Measurements from ENCODE around the gene GOT2. TPM values are rescaled to one million over a fixed set of nuclear protein-coding genes. Genes with fewer than 3 reads are reported as not detected.

Gene GOT2
- total RNA-seq, 4 donors from 2014 or later, result 12.6 to 54.9 (median 43.7) TPM

DNA sequence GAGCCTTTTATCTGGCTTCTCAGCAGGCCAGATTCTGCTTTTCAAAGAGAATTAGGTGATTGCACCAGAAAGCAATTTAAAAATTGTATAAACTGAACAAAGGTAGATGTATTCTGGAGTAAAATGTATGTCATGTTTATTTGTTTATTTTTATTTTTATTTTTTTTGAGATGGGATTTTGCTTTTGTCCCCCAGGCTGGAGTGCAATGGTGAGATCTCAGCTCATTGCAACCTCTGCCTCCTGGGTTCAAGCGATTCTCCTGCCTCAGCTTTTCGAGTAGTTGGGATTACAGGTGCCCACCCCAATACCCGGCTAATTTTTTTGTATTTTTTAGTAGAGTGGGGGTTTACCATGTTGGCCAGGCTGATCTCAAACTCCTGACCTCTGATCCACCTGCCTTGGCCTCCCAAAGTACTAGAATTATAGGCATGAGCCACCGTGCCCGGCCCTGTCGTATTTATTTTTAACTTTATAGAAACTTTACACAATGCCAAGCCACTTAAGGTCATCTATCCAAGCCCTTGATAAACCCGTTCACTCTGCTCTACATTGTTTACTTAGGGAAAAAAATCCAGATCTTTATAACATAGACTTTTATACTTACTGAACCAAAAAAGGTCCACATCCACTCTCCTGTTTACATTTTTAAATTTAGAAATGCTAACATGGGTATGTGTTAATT, 22.7 kb upstream of the GOT2 start:
- Histone ChIP-seq H3K27me3 (no peaks in the 10 kb centered on the region), H3K4me3 (no peak overlapping the region), H3K27ac (no peak overlapping the region), H3K36me3 (no peaks in the 10 kb centered on the region), H3K9me3 (no peaks in the 10 kb centered on the region), H3K4me1 (no peaks in the 10 kb centered on the region)
- no peak for TF ChIP-seq POLR2A (IDR thresholded peaks at IDR 0.05)
- TF ChIP-seq, protein P1, sequence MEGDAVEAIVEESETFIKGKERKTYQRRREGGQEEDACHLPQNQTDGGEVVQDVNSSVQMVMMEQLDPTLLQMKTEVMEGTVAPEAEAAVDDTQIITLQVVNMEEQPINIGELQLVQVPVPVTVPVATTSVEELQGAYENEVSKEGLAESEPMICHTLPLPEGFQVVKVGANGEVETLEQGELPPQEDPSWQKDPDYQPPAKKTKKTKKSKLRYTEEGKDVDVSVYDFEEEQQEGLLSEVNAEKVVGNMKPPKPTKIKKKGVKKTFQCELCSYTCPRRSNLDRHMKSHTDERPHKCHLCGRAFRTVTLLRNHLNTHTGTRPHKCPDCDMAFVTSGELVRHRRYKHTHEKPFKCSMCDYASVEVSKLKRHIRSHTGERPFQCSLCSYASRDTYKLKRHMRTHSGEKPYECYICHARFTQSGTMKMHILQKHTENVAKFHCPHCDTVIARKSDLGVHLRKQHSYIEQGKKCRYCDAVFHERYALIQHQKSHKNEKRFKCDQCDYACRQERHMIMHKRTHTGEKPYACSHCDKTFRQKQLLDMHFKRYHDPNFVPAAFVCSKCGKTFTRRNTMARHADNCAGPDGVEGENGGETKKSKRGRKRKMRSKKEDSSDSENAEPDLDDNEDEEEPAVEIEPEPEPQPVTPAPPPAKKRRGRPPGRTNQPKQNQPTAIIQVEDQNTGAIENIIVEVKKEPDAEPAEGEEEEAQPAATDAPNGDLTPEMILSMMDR (IDR thresholded peaks at IDR 0.05), result no peak
- intact Hi-C loops (cut with DNase I; ENCODE audit: low total_unique reads), result no loop called here
- DNase-seq, result no peak

- no peak for TF ChIP-seq POLR2A (IDR thresholded peaks at IDR 0.05)
- TF ChIP-seq, protein P1 (IDR thresholded peaks at IDR 0.05), result peak; percentile 33 to 53 (median 46)
- DNase-seq, result peak; percentile 50 to 55
- no peaks in the 10 kb centered on the region for H3K36me3 ChIP-seq
- intact Hi-C loops (cut with DNase I; ENCODE audit: low total_unique reads), result no loop called here
- H3K9me3 ChIP-seq, result no peaks in the 10 kb centered on the region
- H3K4me3 ChIP-seq, result no peak overlapping the region
- no peak overlapping the region for H3K27ac ChIP-seq
- H3K4me1 ChIP-seq, result no peaks in the 10 kb centered on the region
- no peaks in the 10 kb centered on the region for H3K27me3 ChIP-seq
Measured at GRCh38 chr16:58755989-58756649, 22.0 kb upstream of the GOT2 start.

DNA sequence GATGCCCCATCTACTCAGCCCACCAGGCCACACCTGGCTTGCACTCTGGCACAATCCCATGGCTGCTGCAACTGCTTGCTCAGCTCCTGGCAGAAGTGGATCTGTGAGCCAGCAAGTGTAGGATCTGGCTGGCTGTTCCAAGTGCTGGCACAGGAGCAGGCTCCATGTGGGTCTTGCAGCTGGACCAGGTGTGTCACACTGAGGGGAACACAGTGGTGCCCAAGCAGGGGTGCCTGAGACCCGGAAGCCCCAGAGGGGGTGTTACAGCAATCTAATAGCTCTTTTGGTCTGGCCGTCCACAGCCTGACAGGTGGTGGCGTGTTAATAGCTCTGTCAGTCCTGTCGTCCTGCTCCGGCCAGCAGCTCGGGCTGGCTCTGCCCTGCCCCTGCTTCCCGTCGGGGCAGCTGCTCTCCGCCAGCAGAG, 19.6 kb upstream of the GOT2 start:
- Histone ChIP-seq H3K9me3 (no peaks in the 10 kb centered on the region), H3K36me3 (no peaks in the 10 kb centered on the region), H3K4me3 (no peak overlapping the region), H3K27ac (no peak overlapping the region), H3K27me3 (no peaks in the 10 kb centered on the region), H3K4me1 (no peaks in the 10 kb centered on the region)
- intact Hi-C loops (cut with DNase I; ENCODE audit: low total_unique reads), result no loop called here
- no peak for DNase-seq
- TF ChIP-seq, protein P1 (IDR thresholded peaks at IDR 0.05), result no peak
- TF ChIP-seq POLR2A (IDR thresholded peaks at IDR 0.05), result no peak

DNA sequence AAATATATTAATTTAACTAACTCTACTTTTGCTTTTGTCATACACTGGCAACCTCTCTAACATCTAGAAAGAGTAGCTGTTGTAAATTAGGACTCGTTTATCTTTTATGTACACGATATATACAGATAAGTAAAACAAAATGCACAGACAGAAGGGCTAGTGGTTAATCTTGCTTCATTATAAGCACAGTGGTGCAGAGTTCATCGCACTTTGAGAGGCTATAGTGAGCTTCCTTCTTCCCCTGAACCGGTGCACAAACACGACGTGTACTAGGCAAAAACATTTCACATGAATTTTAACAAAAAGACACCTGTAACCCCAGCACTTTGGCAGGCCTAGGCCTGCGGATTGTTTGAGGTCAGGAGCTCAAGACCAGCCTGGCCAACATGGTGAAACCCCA, 10.4 kb upstream of the GOT2 start:
- no peaks in the 10 kb centered on the region for H3K4me1 ChIP-seq
- intact Hi-C loops (cut with DNase I; ENCODE audit: low total_unique reads), result no loop called here
- H3K27ac ChIP-seq, result no peak overlapping the region
- no peak overlapping the region for H3K4me3 ChIP-seq
- DNase-seq, result no peak
- no peak for TF ChIP-seq POLR2A (IDR thresholded peaks at IDR 0.05)
- TF ChIP-seq, protein P1 (IDR thresholded peaks at IDR 0.05), result no peak
- no peaks in the 10 kb centered on the region for H3K27me3 ChIP-seq
- H3K9me3 ChIP-seq, result no peaks in the 10 kb centered on the region
- no peaks in the 10 kb centered on the region for H3K36me3 ChIP-seq

- Histone ChIP-seq H3K9me3 (no peaks in the 10 kb centered on the region), H3K27me3 (no peaks in the 10 kb centered on the region), H3K4me3 (no peak overlapping the region), H3K27ac (no peak overlapping the region), H3K36me3 (no peaks in the 10 kb centered on the region), H3K4me1 (no peaks in the 10 kb centered on the region)
- intact Hi-C loops (cut with DNase I; ENCODE audit: low total_unique reads), result no loop called here
- no peak for TF ChIP-seq POLR2A (IDR thresholded peaks at IDR 0.05)
- TF ChIP-seq, protein P1 (IDR thresholded peaks at IDR 0.05), result no peak
- DNase-seq, result no peak
Measured at GRCh38 chr16:58741976-58742375, 7.9 kb upstream of the GOT2 start.

Measured in uterus (tissue), 4 donors.